NCI-H774 (cell line): ENCODE data around the gene AMPH.
A peak's percentile ranks its signal among the peaks of the same experiment; 100 is the strongest.
"Not testable (repeated sequence)": the region's sequence is repeated elsewhere in the genome, so short reads cannot be mapped to it uniquely, and the experiment has no call there.

Source experiments
- DNase-seq: peaks from one replicate; lab custom pipeline; 2025; lab: John Stamatoyannopoulos, UW

Gene AMPH

DNA sequence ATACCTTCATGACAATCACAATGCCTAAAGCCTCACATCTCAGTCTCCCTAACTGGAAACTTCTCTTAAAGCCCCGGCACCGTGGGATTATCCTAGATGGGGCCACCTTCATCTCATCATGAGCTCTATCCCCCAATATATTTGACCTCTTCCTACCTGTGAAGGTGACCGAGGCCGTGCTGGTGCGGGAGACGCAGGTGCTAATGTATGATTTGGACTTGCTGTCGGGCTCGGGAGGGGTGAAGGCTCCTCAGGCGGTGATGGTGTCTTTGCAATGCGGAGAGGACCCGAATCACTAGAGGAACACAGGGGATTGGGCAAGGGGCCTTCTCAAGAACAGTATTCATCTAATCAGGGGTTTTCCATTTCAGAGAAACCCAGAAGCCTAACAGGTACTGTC is 168.4 kb downstream of the AMPH start:
- no peak for DNase-seq

DNA sequence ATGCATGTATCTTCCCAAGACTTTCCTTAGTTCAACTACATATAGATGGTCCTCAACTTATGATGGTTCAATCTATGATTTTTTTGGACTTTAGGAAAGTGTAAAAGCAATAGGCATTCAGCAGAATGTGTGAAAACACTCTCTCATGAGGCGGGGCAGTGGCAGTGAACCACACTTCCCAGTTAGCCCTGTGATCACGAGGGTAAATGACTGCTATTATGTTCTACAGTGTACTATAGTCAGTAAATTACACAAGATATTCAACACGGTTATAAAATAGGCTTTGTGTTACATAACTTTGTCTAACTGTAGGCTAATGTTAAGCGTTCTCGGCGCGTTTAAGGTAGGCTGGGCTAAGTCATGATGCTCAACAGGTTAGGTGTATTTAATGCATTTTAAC is 169.3 kb downstream of the AMPH start:
- no peak for DNase-seq

DNA sequence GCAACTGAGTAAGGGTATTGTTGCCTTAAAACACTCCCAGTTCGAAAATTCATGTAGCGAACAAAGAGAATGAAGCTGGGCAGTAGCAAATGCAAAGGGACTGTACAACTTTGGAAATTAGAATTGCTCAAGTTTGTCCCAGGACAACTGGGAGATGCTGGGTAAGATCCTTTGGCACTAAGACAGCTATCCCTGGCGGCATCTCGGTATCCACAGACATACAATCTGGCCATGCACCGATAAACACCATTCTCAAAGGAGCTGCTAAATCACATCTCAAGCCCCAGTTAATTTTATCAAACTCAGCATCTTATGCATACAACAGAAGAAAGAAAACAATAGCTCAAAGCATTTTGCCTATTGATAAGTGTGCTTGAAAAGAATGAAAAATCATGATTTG is 177.3 kb downstream of the AMPH start:
- DNase-seq: no peak

DNA sequence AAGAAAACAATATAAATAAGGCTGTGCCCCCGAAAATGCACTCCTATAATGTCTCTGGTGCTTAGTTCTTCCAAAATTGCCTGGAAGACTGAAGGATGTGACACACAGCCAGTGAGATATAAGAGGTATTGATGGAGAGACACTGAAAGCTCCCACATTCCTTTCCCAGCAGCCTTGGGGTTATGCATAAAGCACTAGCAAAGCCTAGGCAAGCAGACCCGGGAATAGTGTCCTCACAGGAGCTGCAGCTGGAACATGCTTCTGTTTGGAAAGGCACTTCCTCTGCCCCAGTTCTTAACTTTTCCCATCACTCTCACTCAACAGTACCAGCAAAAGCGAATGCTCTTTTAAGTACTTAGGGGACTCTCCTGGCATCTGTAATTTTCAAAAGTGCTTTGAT is 178.0 kb downstream of the AMPH start:
- no peak for DNase-seq

DNA sequence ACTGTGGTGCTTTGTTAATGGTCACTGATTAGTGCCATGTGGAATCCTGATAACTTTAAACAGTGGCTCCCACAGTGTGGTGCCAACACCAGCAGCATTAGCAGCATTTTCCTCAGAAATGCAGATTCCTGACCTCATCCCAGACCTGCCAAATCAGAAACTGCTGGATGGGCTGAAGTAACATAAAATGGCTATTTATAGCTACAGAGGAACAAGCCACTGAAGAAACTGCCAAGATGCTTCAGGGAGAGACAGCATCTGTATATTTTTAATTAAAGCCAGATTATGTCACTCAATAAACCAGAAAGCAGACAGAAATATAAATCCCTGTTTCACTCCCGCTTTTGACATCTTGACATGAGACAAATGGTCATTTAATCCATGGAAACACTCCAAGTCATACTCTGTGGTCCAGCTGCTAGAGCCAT is 178.5 kb downstream of the AMPH start:
- no peak for DNase-seq

DNA sequence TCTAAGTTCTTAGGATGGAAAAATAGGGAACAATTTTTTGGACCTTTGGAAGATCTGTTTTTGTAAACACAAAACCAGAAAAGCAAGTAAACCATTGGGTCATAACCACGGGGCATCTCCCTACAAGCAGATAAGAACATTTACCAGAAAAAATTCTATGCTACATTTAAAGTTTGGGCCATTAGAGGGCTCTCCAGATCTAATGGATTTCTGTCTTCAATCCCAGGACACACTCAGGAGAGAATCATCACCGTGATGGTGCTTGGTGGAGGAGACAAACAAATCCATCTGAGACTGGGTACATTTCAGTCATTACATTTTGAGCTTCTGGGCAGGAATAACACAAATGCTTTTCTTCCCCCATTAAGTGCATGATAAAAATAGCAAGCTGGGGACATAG is 179.3 kb downstream of the AMPH start:
- DNase-seq: no peak

DNA sequence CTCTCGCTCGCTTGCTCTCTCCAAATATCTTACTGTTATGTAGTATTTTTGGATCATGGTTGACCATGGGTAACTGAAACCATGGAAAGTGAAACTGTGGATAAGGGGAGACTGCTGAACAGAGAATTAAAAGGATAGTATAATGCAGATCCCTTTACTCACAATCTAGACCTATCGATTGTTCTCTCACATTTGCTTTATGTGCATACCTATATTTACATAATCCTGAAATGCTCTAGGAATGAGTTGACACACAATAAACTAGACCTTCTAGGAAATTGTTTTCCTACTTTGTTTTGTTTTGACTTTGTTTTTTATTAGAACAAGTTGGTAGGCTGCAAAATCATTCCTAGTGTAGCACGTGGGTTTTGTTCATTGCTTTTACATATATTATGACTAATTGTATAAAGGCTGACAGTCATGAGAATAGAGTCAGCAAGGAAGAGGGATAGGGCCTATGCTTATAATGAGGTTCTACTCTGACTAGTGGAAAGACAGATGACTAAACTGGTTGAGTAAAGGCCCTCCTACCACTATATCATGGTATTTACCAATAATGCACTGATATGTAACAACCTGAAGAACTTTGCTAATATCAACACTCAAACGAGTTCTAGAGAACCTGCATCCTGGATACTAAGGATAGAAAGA is 182.5 kb downstream of the AMPH start:
- DNase-seq: no peak

DNA sequence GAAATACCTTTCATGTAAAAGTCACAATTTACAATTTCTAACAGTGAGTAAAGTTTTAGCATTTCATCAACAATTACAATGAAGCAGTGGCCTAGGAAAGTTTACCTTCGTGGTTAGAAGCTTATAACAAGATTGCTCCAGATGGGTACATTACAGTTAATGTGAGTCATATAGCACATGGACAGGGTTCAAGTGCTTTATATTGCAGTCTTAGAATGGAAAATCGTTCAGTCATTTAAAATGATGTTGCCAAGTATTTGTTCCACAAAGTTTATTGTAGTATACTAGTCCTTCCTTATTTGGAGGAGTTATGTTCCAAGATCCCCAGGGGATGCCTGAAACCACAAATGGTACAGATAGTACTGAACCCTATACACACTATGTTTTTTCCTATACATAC is 183.1 kb downstream of the AMPH start:
- no peak for DNase-seq

DNA sequence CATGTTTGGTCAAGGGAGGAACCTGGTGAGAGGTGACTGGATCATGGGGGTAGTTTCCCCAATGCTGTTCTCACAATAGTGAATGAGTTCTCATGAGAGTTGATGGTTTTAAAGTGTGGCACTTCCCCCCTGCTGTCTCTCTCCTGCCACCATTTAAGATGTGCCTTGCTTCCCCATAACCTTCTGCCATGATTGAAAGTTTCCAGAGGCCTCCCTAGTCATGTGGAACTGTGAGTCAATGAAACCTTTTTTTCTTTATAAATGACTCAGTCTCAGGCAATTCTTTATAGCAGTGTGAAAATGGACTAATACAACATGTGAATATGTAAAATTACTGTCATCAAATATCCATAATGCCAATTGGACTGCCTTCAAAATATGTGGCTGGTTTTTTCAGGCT is 192.2 kb downstream of the AMPH start:
- no peak for DNase-seq

DNA sequence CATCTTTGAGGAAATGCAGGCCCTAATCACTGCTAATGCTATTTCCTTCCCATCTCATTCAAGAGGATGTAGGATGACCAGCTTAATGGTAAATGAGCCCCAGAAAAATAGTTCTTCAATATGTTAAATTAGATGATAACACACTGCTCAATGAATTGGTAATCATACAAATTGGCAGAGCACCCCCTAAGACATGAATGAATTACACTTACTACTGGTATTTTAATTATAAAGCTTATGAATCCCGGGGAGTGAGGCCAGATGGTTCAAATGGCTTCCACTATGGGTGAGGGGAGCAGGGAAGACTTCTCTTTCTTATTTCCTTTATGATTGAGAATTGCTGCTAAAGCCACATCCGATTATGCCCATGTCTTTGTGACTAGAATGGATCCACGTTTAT is 198.5 kb downstream of the AMPH start:
- DNase-seq: no peak

DNA sequence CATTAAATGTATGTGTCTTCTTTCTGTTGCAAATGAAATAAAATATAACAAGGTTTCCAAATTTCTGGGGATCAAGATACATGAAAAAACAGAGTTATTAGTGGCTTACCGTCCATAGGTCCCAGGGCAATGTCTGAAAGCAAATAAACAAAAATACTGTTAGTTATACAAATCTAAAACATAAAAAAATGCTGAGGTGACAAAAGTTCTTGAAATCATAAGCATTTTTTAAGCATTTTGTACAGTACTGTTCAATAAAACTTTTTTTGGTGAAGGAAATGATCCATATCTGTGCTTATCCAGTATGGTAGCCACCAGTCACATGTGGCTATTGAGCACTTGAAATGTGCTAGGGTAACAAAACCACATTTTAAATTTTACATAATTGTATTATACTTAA is 199.1 kb downstream of the AMPH start:
- DNase-seq: no peak

DNA sequence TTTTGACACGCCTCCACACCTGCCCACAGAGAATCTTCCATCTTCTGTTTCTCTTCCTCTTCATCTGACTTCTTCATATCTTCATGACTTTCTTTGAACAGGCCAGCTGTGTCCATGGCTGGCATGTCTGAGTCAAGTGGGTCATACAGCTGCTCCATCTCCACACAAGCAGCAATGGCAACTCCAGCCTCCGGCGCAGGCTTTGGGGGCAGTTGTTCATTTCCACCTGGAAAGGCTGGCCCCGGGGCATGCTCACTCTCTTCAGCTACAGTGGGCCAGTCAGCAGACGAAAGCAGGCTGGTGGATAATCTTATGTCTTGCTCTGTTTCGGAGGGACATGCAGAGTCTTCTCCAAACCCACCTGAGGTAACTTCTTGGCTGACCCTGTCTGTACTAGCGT is 202.1 kb downstream of the AMPH start:
- DNase-seq: no peak

DNA sequence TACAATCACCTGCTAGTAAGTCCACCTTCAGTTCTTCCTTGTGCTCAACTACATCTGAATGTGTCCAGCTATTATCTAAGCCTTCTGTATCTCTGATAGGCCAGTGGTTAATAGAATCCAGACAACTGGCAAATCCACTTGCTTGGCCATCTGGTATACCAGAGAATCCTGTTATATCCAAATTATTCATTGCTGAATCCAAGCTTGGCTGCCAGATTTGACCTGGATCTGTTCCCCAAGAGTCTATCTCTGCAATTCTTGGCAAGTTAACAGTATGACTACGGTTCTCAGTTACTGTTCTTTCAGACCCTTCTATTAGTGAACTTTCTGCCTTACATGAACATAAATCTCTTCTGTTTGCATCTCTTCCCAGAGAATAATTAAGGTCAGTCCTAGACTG is 203.1 kb downstream of the AMPH start:
- DNase-seq: no peak

DNA sequence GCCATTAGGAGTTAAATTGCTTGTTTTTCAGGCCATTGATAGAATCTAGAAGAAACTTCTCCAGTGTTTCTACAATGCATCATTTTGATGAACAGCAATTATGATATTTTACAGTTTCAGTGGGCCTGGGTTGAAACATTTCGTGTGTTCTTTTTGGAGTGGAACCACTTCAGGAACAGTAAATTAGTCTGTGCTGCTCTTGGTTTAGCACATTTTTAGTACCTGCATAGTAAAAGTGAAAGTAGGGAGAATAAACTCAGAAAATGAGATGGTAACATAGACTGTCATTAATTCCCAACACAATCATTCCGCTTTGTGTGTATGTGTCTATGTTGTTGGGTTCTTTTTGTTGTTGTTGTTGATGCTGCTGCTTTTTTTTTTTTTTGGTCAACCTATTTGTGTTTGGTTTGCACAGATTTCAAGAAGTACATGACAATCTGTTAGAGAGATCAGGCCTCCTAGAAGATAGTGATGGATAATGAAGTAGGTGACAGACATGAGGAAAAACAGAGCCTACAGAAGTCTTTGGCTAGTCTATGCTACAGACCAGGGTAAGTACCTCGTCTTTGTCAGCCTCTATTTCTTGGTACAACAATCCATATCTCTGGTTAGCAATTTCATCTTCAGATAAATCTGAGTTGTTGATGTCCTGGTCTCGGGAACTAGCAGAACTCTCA is 203.8 kb downstream of the AMPH start:
- DNase-seq: no peak

DNA sequence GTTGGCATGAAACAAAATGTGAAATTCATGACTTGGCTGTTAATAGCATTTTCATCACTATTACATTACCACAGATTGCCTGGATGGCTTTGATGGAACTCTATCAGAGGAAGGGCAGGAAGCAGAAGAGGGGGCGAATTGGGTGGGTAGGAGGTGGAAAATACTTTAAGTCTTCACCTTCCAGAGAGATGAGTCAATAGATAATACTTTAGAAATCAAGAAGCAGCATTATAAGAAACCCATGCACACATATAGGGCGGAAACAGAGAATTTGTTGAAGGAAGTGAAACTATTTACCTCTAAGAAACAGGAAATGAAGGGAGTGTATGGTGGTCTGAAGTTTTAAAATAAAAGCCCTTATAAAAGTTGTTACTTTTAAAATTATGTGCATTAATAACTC is 205.7 kb downstream of the AMPH start:
- DNase-seq: no peak

DNA sequence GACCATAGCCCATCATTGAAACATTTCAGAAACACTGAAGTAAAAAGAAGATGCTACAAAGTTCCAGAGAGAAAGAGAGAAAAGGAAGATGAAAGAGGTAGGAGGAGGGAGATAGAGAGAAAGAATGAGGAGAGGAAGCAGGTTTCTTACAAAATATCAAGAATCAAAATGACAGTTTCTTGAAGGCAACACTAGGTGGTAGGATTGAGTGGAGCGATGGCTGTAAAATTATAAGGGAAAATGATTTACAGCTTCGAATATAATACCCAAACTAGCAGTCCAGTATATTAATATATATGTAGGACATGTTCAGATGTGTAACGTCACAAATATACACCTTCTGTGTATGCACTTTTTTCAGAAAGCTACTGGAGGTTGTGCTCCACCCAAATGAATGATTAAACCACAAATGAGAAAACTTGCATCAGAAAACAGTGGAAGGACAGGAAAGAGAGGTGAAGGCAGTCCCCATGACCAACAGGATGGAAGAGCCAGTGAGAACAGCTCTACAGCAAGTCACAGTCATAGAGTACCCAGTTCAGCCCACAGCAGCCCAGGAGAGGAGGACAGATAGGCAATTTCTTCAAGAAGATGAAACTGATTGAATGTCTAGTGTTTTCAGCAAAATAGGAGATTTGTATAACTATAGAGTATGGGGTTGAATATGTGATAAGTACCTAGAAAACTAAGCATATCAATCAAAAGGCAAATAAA is 206.3 kb downstream of the AMPH start:
- no peak for DNase-seq

DNA sequence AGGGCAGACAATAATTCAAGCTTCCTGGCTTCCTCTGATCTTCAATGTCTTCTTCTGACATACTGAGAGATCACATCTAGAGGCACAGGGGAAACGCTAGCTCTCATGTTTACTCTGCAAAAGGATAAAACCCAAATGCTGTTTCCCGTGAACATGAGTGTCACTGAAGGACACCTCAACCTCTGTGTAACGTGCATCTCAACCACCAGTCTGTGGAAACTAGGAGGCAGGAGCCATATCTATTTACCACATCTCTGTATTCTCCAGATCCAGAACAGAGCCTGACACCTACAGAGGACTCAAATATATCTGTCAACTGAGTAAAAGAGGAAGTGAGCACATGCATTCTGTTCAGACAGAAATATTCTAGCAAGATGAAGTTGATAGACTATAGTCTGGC is 217.4 kb downstream of the AMPH start:
- DNase-seq: no peak

DNA sequence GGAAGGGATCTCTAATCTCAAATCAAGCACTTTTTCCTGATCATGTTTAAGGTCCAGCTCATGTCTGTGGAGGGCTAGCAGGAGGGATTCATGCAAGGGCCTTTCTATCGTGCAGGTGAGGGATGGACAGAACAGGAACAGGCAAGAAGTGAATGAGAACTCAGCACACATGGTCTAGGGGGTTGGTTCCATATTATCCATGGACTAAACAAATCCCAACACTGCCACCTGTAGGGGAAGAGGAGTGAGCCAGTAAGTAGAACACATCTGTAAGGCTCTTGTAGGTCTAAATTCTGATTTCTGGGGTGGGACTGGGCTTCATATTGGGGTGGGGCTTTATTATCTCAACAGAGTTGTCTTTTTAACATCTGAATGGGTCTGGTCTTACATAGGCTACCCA is 219.8 kb downstream of the AMPH start:
- DNase-seq: no peak

DNA sequence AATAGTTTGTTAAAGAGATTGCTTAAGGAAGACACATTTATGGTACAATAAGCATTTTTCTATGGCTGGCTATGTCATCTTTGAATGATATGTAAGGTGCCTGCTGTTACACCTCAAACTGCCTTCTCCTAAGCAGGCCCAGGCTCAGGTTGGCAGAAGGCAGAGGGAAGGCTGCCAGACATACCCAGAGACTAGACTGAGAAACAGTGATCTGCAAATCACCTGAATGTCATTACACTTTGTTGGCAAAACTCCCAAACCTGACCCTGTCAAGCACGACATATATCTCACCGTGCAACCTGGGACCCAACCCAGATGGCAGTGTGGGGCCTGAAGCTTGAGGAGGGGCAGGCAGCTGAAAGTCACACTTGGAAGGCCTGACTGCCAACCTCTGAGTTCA is 221.1 kb downstream of the AMPH start:
- no peak for DNase-seq

DNA sequence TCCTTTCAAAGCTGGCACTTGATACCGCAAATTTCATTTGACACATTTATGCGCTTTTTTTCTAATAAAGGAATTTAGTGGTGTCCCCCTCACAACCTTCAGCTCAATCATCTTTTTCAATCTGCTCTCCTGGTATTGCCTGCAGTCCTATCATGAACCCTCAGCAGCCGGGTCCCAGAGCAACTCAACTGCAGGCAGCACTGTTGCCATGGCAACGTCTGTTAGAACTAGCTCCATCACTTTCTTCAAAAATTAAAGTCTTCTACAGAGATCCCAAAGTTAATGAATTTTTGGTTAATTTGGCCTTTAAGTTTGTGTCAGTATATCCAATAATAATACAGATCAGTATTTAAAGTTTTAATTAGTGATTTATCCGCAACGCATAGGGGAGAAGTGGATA is 221.6 kb downstream of the AMPH start:
- DNase-seq: no peak

DNA sequence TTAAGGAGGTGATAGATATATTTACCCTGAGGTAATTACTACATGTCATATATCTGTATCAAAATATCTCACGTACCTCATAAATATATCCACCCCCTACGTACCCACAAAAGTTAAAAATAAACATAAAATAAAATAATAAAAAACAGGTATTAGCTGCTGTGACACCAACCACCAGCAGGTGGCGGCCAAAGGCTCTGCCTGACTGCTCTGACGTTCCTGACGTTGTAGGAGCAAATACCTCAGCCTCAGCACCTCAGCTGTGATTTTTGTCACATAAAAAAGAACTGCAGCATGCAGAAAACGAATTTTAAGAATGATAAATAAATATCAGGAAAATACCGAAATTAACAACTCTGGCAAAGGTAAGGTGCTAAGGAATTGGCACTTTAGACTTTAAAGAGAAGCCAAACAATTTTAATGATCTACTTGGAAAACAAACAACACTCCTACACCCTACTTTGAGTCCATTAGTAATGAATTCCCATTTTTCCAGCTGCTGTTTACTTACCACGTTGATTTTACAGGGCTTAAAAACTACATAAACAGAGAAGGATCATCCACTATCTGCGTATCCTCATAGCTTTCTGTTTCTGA is 232.3 kb downstream of the AMPH start:
- DNase-seq: peak; percentile 37

DNA sequence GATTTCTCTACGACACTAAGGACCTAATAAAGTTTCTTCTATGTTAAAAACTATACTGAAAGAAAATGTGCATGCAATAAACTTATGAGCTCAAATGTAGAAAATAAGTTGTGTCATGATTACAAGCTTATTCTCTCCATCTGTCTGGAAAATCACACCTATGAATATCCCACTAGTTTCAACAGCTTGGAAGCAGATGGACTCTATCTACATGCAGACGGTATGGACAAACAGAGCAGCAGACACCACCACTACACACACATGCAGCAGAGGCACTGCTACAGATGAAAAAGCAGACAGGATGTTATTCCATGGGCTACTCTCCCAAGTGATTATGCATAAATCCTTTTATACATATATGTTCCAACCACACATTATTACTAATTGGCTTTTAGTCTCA is 234.3 kb downstream of the AMPH start:
- DNase-seq: no peak

DNA sequence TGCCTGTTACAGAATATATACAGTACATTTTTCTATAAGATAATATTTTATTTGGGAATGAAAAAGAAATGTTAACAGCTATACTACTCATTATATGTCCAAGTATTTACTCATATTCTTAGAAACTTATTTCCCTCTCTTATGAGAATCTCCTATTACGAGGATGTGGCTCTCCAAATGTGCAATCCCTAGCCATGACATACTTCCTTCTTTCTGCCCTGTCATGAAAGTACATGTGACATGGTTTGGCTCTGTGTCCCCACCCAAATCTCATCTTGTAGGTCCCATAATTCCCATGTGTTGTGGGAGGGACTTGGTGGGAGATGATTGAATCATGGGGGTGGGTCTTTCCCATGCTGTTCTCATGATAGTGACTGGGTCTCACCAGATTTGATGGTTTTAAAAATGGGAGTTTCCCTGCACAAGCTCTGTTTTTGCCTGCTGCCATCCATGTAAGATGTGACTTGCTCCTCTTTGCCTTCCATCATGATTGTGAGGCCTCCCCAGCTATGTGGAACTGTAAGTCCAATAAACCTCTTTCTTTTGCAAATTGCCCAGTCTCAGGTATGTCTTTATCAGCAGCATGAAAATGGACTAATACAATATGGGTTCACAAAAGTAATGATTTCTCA is 235.1 kb downstream of the AMPH start:
- not testable (repeated sequence) for DNase-seq
